Stimulated activated CD4-positive, alpha-beta T cell treated with anti-CD3 and anti-CD28 coated beads, Interleukin-15, amount 100 ng/mL, for 1 hour (primary cell): ENCODE results near the gene ALKBH1.
"Not testable (repeated sequence)": the region's sequence is repeated elsewhere in the genome, so short reads cannot be mapped to it uniquely, and the experiment has no call there.

ENCODE experiments used
- DNase-seq, 2 donors: peaks; one replicate each; pipeline ENCODE4 v3.0.0-alpha.2; 2020; ENCODE audit warnings: low read depth in 1 of 2, low spot score in 1 of 2

ALKBH1 gene

GRCh38 chr14:77707724-77708408, at the start of gene ALKBH1, which contains the start of gene SLIRP:
Gene ALKBH1 (minus strand): TSS chr14:77708023. CDS start chr14:77708004, 19 bp downstream.
Gene SLIRP (plus strand): TSS chr14:77708103. CDS start chr14:77708112, 9 bp downstream.
- DNase-seq, result peak; percentile 63 to 73

- no peak for DNase-seq
Measured at GRCh38 chr14:77752799-77753516, 45.1 kb upstream of the ALKBH1 start.

DNA sequence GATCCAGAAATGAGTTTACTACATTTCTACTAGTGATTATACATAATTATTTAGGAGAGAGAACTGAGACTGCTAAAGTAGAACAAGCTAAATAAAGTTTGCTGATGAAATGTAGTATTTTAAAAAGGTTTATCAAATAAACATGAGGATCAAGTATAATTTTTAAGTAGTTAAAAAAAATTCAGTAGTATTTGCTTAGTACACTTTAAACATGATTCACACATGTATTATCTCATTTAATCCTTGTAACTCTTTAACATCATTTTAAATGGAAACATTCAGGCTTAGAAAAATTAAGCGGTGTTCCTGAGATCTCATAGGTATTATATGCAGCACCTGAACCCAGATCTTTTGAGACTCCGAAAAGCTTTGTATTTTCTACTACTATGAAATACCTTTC, 44.4 kb upstream of the ALKBH1 start:
- no peak for DNase-seq

- DNase-seq, result not testable (repeated sequence)
Measured at GRCh38 chr14:77747425-77747824, 39.6 kb upstream of the ALKBH1 start.

GRCh38 chr14:77746064-77746702, 38.4 kb upstream of the ALKBH1 start:
- DNase-seq, result no peak

GRCh38 chr14:77741438-77741837, 33.6 kb upstream of the ALKBH1 start:
- no peak for DNase-seq

DNA sequence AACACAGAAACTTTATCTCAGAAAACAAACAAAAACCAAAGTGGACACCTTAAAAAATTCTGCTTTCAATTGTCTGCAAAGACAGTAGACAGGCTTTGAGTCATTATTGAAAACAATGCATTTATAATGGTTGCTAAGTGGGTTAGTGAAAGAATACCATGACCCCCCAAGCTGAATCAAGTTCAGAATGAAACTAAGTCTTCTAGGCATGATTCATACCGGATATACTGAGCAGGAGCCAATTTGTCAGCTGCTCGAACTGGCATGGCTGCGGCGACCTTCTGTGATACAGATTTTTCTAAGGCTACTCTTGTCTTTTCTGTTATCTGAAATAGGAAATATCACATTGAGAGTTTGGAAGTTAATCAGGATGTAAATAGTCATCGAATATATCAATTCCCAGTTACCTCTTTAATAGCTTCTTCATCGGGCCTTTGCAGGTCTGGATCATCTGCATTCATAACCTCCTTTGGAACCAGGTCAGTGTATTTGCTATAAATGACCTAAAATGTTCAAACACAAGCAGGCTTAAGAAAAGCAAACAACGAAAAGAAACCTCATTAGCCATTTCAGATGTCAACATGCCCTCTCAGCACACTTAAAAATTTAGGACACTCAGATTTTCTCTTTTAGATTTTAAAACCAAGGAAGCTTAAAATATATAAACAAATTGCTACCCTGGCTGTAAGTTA, 30.9 kb upstream of the ALKBH1 start:
- no peak for DNase-seq

GRCh38 chr14:77730976-77731497, 23.2 kb upstream of the ALKBH1 start:
- no peak for DNase-seq

DNA sequence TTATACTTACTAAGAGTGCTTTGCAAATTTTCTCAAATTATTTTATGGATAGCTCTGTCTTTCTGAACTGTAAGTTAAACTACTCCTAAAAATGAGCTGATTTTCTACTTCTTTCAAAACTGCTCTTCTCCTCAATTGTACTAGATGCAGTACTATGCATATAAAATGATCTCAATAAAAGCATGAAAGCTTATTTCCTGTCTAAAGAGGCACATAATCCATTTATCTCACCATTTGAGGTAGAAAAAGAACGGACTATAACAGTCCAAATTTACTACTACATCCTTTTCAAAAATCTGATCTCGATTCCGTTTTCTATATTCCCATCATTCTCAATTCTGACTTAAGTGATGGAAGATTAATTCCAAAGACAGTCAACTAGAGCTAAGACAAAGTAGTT, 14.5 kb upstream of the ALKBH1 start:
- no peak for DNase-seq

DNA sequence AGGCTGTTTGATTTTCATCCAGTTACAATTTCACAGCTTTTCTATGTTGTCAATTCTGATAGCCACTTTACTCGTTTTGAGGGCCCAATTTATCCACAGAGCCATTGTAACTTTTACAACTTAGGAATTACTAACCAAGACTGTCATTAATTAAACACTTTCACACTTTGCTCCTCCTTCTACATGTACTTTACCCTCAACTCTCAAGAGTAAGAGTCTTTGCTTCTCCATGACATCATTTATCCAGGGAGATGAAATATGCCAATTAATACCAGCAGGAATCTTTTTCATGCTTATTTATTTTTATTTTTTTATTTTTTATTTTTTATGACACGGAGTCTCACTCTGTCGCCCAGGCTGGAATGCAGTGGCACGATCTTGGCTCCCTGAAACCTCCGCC, 13.6 kb upstream of the ALKBH1 start:
- no peak for DNase-seq

GRCh38 chr14:77717608-77718305, 9.9 kb upstream of the ALKBH1 start:
- DNase-seq, result no peak

- DNase-seq, result no peak
Measured at GRCh38 chr14:77714926-77715325, 7.1 kb upstream of the ALKBH1 start.

DNA sequence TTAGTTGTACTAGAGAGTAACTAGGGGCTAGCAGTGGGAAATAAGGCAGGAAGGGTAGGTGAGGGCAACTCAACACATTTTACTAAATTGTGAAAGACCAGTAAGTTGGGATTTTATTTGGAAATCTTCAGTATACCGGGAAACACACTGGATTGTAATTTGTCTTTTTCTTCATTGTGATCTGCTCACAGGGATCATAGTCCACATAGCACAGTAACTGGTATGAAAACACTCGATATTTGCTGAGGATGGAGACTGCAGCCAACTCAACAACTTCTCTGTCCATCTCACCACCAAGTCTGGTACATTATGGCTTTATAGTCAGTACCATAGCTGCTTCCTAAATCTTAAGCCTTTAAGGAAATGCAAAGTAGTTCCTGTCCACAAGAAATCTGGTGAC, 2.5 kb upstream of the ALKBH1 start:
- DNase-seq, result no peak

DNA sequence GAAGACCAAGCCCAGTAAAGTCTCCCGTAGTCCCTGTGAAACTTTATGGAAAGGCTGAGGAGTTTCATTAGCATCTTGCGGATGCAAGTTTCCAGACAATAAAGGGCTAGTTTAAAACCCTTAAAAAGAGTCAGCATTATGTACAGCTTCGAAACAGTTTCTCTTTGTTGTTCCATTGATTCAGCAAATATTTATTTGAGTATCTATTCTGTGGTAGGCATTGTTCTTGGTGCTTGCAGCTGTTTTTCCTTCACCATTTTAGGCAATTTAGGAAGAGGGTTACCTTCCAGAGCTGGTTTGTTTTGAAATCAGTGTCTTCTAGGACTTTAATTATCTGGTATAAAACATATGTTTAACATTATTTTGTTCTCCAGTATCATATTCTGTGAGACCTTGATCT, 1.6 kb upstream of the ALKBH1 start:
- DNase-seq, result no peak

GRCh38 chr14:77708749-77709148, 926 bp upstream of the ALKBH1 start:
- DNase-seq, result no peak

GRCh38 chr14:77707355-77707723, 484 bp downstream of the ALKBH1 start:
- no peak for DNase-seq

DNA sequence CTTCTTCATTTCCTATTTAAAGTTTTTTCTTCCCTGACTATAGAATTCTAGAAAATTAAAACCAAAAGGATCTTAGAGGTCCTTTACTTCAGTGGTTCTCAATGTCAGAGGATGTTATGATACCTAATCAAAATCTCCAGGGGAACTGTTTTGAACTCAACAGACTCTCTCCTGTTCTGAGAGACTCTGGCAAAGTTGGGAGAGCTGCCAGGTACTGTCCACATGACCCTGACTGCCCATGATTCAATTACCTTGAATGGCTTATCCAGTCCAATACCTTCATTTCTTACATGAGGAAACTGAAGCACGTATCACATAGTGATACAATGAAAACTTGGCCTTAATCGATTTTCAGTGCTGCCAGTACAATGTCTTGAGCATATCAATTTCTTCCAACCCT, 16.6 kb downstream of the ALKBH1 start:
- no peak for DNase-seq

DNA sequence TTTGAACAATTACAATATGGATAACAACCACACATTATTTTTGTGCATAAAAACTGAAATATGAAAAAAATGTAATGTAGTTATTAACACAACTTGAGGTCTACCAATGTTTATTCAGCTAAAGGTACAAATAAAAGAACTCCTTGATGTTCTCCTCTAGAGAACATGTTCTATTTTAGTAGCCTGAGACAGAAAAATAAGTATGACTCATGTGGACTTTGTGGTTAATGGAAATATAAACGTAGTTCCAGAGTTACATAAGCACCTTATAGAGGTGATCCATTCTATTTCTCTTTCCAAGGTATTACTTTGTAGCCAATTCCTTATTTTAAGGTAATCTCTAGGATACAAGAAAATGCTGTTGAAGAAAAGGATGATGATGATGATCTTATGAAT, 25.7 kb downstream of the ALKBH1 start:
- no peak for DNase-seq

GRCh38 chr14:77681196-77682157, 26.3 kb downstream of the ALKBH1 start:
- no peak for DNase-seq

DNA sequence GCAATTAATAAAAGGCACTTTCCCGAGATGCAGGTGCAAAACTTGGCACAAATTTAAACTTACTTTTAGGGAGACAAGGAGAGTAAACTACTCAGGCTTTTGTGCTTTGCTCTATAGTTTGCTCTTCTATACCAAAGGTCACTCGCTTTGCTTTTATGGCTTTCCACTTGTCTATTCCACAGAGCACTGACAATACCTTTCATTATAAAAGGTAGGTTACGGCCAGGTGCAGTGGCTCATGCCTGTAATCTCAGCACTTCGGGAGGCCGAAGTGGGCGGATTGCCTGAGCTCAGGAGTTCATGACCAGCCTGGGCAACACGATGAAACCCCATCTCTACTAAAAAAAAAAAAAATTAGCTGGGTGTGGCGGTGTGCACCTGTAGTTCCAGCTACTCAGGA, 32.9 kb downstream of the ALKBH1 start:
- DNase-seq, result no peak
